Fibroblast of the conjunctiva (primary cell): ENCODE data around the gene SERPINE1.
"Not testable (repeated sequence)": the region's sequence is repeated elsewhere in the genome, so short reads cannot be mapped to it uniquely, and the experiment has no call there.

Source experiments
- DNase-seq: peaks from one replicate; pipeline ENCODE4 v3.0.0-alpha.2; 2010; ENCODE audit warnings: low read depth

SERPINE1 gene

GRCh38 chr7:101124376-101125056 lies 2.4 kb upstream of the SERPINE1 start:
- DNase-seq, result peak; percentile 68

GRCh38 chr7:101125989-101126650 lies 784 bp upstream of the SERPINE1 start:
- peak; percentile 60 for DNase-seq

GRCh38 chr7:101127460-101128039 lies 646 bp downstream of the SERPINE1 start:
- DNase-seq, result no peak

DNA sequence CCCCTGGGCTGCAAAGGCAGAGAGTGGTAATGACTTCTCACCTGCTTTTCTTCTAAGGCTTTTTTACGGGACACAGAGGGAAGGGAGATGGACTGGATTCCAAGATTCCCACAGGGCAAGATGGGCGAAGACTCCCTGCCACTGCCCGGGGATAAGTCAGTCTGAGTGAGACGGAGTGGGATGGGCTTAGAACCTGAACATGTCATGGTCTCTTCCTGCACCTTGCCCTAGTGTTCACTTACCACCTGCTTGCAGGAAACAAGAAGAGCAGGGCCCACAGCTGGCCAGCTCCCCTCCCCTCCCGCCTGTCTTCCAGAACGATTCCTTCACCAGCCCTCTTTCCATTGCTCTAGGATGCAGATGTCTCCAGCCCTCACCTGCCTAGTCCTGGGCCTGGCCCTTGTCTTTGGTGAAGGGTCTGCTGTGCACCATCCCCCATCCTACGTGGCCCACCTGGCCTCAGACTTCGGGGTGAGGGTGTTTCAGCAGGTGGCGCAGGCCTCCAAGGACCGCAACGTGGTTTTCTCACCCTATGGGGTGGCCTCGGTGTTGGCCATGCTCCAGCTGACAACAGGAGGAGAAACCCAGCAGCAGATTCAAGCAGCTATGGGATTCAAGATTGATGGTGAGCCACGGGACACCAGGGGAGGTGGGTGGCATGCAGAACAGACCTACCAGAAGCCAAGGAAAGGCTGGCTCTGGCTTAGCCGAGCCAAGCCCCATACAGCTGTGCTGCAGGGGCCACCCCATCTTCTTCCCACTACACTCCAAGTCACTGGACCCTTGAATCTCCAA lies 1.3 kb downstream of the SERPINE1 start:
- no peak for DNase-seq

DNA sequence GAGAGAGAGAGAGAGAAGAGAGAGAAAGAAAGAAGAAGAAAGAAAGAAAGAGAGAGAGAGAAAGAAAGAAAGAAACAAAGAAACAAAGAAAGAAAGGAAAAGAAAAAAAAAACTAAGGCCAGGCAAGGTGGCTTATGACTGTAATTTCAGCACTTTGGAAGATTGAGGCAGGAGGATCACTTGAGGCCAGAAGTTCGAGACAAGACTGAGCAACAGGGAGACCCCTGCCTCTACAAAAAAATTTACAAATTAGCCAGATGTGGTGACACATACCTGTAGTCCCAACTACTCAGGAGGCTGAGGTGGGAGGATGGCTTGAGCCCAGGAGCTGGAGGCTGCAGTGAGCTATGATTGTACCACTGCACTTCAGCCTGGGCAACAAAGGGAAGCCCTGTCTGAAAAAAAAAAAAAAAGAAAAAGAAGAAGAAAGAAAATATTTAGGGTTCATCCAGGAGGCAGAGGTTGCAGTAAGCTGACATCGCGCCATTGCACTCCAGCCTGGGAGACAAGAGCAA lies 2.8 kb downstream of the SERPINE1 start:
- DNase-seq, result no peak

GRCh38 chr7:101132626-101133600 lies 6.0 kb downstream of the SERPINE1 start:
- DNase-seq, result not testable (repeated sequence)

GRCh38 chr7:101133621-101134398 lies 6.9 kb downstream of the SERPINE1 start:
- no peak for DNase-seq

DNA sequence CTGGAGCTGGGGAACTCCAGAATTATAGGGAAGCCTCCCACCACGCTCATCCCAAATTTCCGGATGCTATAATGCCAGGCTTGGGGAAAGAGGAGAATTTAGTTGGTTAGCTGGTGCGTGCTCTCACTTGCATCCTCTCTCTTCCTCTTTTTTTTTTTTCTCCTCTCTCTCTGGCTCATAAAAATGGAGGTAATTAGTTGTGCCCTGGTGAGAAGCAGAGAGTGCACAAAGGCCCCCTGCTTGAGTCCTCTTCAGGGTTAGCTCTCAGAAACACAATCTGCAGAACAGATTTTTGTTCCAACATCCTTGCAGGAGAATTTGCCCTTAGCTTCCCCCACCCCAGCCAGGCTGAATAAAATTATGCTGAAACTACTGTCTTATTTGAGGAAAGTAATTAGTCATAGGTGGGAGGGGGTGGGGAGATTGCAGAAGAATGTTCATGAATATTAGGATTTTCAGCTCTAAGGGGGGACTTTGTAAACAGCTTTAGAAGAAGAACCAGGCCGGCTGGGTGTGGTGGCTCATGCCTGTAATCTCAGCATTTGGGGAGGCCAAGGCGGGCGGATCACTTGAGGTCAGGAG lies 7.6 kb downstream of the SERPINE1 start:
- DNase-seq, result no peak

- DNase-seq, result no peak
Observed at GRCh38 chr7:101137651-101138212, 10.8 kb downstream of the SERPINE1 start.

DNA sequence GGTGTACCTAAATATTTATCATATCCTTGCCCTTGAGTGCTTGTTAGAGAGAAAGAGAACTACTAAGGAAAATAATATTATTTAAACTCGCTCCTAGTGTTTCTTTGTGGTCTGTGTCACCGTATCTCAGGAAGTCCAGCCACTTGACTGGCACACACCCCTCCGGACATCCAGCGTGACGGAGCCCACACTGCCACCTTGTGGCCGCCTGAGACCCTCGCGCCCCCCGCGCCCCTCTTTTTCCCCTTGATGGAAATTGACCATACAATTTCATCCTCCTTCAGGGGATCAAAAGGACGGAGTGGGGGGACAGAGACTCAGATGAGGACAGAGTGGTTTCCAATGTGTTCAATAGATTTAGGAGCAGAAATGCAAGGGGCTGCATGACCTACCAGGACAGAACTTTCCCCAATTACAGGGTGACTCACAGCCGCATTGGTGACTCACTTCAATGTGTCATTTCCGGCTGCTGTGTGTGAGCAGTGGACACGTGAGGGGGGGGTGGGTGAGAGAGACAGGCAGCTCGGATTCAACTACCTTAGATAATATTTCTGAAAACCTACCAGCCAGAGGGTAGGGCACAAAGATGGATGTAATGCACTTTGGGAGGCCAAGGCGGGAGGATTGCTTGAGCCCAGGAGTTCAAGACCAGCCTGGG lies 11.4 kb downstream of the SERPINE1 start:
- DNase-seq, result peak; percentile 94

GRCh38 chr7:101140339-101140699 lies 13.4 kb downstream of the SERPINE1 start:
- no peak for DNase-seq

GRCh38 chr7:101140746-101141382 lies 14.0 kb downstream of the SERPINE1 start:
- DNase-seq, result no peak

DNA sequence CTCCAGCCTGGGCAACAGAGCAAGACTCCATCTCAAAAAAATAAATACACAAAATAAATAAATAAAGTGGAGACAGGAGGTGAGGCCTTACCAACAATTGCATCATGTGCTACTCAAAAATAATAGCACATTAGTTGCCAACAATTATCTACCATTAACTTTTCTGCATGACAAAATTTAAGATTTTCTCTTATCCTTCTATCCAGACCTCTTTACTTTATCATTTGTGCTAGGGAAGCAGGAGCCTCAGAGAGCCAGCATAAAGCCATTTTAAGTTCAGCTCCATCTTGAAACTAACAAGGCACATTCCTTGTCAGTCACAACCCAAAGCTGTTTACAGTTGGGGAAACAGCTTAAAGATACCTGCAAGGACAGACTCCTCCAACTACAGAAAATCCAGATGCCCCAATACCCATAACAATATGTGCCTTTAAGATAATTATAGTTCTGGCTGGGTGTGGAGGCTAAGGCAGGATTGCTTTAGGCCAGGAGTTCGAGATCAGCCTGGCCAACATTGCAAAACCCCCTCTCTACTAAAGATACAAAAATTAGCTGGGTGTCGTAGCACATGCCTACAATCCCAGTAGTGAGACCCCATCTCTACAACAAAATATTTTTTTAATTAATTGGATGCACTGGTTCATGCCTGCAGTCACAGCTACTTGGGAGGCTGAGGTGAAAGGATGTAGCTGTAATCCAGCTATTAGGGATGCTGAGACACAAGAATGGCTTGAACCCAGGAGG lies 25.2 kb downstream of the SERPINE1 start:
- no peak for DNase-seq

DNA sequence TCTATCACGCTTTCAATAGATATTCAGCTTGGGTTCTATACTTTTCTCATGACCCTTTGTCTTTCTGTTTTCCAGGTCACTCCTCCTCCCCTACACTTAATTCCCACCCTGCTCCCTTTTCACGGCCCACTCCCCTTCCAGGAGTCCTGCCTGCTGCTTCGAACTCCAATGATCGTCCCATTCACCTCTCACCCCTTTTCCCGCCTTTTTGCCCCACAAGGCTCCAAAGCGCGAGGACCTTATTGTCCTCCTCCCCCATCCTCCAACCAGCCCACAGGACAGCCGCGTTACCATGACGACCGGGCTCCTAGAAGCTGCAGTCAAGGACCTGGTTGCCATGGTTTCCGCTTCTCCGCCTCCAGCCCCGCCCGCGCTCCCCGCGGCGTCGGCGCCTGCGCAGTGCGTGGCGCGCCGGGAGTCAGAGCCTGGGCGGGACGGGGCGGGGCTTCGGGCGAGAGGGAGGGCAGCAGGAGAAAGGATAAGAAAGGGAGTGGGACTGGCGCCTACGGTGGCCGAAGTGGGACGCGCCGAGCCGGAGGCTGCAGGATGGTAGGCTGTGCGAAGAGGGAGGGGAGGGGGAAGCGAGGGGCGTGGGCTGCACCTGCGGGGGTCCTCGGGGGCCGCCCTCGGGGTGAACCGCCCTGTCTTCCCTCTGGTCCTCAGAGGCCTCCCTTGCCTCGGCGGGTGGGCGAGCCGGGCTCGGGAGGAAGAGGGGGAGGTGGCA lies 27.2 kb downstream of the SERPINE1 start, which contains the start of gene AP1S1:
AP1S1 (plus strand) TSS at position 508 of the 724 bp plus-strand sequence; CDS start at position 547, 39 bp downstream.
- peak; percentile 87 for DNase-seq

GRCh38 chr7:101154693-101155102 lies 27.8 kb downstream of the SERPINE1 start:
- no peak for DNase-seq

- DNase-seq, result no peak
Observed at GRCh38 chr7:101155303-101155702, 28.4 kb downstream of the SERPINE1 start.

GRCh38 chr7:101156277-101156676 lies 29.4 kb downstream of the SERPINE1 start:
- no peak for DNase-seq
